LNCAP (cell line): ENCODE data around the gene AHCY.

Experiments
- CTCF ChIP-seq: fragments of 450-650 bp; IDR thresholded peaks from 2 replicates; pipeline ENCODE4 v1.5.1; 2017; ENCODE audit warnings: mild to moderate bottlenecking

The AHCY gene

GRCh38 chr20:34271956-34272355 lies 31.2 kb downstream of the AHCY start:
- no peak for TF ChIP-seq CTCF

GRCh38 chr20:34269996-34270627 lies 33.0 kb downstream of the AHCY start:
- TF ChIP-seq CTCF = no peak

- no peak for TF ChIP-seq CTCF
These were observed 34.1 kb downstream of the AHCY start for GRCh38 chr20:34268851-34269636.

GRCh38 chr20:34268145-34268544 lies 35.0 kb downstream of the AHCY start:
- TF ChIP-seq CTCF = no peak

- TF ChIP-seq CTCF = no peak
These were observed 39.0 kb downstream of the AHCY start for GRCh38 chr20:34264141-34264540.

- TF ChIP-seq CTCF = no peak
These were observed 40.5 kb downstream of the AHCY start for GRCh38 chr20:34262488-34263288.

- TF ChIP-seq CTCF = no peak
These were observed 42.8 kb downstream of the AHCY start for GRCh38 chr20:34260208-34260942.
